CD4-positive, alpha-beta T cell treated with Interleukin-6 for 4 hours (primary cell): ENCODE measurements around the gene FOXB1.

Experiments
- DNase-seq: peaks from one replicate; pipeline ENCODE4 v3.0.0-alpha.2; 2020; ENCODE audit warnings: mixed read lengths

Gene FOXB1

GRCh38 chr15:60004009-60004845, at the start of gene FOXB1:
Gene FOXB1 (plus strand): TSS chr15:60004311. CDS start chr15:60004964, 653 bp downstream.
- DNase-seq, result peak; percentile 34

GRCh38 chr15:59958288-59958687, 45.8 kb upstream of the FOXB1 start:
- DNase-seq, result no peak

DNA sequence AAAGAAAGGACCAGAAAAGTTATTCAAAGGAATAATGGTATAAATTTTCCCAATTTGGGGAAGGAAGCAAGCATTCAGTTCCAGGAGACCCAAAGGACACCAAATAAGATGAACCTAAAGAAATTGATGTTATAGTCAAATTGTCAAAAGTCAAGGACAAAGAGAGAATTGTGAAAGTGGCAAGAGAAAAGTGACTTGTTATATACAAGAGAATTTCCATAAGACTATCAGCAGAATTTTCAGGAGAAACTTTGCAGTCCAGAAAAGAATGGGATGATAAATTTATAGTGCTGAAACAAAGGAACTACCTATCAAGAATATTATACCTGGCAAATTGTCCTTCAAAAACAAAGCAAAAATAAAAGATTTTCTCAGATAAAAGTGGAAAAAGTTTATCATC, 43.8 kb upstream of the FOXB1 start:
- DNase-seq, result no peak

DNA sequence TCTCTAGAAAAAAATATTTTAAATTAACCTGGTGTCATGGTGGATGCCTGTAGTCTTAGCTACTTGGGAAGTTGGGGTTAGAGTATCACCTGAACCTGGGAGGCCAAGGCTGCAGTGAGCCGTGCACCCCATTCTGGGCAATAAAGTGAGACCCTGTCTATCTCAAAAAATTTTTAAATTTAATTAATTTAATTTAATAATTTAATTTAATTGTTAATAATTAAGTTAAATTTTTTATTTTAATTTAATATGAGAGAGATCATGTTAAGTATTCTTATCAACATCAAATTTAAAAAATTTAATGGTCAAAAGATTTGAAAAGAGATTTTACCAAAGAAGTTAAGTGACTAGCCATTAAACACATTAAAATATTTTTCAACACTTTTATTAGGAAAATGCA, 40.8 kb upstream of the FOXB1 start:
- no peak for DNase-seq

- DNase-seq, result no peak
These were observed 40.2 kb upstream of the FOXB1 start for GRCh38 chr15:59963925-59964324.

GRCh38 chr15:59965741-59966140, 38.4 kb upstream of the FOXB1 start:
- DNase-seq, result no peak

DNA sequence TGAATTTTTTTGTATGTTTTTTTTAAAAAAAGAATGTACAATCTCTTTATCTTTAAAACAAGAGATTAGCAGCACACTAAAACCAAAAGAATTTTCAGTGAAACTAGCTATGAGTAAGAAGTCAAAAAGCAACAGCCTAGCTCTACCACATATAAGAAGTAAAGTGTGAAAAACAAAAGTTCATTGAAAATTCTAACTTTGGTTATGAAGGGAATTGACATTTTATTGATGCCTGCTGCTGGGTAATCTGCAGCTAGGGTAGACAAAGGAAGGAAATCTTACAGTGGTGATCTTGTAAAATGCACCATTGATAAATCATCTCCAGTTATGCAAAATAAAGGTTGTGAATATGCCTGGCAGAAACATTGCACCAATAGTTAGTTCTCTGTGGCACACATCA, 37.8 kb upstream of the FOXB1 start:
- no peak for DNase-seq

- no peak for DNase-seq
These were observed 35.8 kb upstream of the FOXB1 start for GRCh38 chr15:59968314-59968713.

DNA sequence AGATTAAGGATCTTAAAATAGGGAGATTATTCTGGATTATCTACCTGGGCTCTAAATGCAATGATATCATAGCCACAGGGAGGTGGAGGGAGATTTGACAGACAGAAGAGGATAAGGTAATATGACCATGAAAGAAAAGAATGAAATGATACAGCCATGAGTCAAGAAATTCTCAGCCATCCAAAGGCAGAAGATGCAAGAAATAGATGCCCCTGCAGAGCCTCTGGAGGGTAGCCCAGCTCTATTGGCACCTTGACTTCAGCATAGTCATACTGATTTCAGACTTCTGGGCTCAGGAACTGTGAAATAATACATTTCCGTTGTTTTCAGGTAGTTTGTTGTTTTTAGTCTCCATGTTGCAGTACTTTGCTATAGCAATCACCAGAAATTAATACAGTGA, 31.9 kb upstream of the FOXB1 start:
- DNase-seq, result no peak

DNA sequence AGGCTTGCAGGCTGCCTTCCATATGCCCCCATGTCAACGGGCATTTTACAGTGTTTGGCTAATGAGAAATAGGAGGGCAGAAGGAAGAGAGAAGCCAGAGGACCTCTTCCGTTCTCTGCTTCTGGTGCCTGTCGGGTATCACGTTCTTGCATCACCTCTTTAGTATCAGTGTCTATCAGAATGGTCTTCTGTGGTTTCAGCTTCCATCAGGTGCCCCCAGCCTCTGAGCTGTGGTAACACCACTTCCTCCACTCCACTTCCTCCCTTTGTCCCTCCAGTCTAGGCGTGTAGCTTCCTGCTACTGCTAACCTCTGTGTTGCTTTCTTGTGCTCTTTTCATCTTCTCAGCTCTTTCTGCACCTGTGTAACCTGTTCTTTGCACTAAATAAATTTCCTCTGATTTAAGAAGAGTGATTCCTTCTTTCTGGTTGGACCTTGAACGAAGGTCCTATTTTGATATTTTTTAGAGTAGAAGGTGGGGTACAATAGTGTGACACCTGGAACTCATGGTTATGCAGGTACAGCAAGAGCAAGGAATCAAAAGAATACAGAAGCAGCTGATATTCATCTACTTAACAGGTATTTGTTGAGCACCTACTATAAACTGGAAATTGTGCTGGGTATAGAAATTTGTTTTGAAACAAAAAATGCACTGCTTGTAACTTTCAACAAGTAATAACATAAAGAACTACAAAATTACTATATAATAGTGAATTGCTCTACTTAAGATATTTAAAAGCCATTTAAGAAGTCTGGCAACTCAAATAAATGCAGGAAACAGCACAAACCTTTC, 27.4 kb upstream of the FOXB1 start:
- DNase-seq, result peak; percentile 64

DNA sequence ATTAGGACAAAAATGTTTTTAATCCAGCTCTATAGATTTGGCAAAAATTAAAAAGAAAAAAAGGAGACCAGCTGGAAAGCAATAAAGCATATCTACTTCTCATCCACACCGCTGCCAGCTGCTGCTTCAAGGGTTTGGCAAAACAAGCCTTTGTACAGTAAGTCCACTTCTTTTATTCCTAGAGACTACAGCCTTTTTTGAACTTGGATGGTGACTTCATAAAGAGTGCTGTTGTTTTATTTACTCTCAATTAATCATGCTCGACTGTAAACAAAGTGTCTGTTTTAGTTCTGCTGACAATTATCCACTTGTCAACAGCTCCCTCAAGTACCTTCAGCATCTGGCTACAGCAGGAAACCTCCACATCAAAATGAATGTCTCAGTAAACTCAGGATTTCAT, 12.3 kb upstream of the FOXB1 start:
- DNase-seq, result no peak

GRCh38 chr15:59993041-59993750, 10.9 kb upstream of the FOXB1 start:
- no peak for DNase-seq

GRCh38 chr15:59993950-59994401, 10.1 kb upstream of the FOXB1 start:
- no peak for DNase-seq

GRCh38 chr15:59994526-59994887, 9.6 kb upstream of the FOXB1 start:
- no peak for DNase-seq

- no peak for DNase-seq
These were observed 9.1 kb upstream of the FOXB1 start for GRCh38 chr15:59994888-59995557.

DNA sequence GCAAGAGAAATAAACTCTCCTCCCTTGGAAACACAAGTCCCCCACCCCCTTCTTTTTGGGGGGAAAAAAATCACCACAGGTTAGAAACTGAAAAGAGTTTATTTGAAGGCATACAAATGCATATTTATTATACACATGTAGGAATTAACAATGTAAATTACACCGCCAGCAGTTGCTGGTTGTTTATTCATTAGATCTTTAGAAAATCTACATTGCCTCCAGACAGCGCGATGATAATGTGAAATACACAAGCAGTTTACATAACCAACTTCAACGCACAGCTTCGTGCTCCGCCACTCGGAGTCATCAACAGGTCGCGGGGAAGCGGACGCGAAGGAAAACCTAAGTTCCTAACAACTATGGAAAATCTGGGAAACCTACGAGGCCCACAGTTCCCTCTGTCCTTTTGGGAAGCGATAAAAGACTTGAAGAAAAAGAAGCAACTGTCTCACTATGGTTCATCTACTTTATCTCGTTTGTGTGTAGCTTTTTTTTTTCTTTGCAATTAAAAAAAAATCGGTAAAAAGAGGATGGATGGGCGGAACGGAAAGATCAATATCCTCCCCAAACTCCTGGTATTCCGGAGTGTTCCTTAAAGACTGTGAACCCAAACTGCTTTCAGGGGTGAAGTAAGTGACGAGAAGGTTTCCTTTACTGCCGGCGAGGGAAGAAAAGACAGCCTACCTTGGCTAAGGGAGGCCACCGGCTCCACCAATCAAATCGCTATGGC, 8.4 kb upstream of the FOXB1 start:
- DNase-seq, result no peak

GRCh38 chr15:59996298-59997041, 7.6 kb upstream of the FOXB1 start:
- no peak for DNase-seq

DNA sequence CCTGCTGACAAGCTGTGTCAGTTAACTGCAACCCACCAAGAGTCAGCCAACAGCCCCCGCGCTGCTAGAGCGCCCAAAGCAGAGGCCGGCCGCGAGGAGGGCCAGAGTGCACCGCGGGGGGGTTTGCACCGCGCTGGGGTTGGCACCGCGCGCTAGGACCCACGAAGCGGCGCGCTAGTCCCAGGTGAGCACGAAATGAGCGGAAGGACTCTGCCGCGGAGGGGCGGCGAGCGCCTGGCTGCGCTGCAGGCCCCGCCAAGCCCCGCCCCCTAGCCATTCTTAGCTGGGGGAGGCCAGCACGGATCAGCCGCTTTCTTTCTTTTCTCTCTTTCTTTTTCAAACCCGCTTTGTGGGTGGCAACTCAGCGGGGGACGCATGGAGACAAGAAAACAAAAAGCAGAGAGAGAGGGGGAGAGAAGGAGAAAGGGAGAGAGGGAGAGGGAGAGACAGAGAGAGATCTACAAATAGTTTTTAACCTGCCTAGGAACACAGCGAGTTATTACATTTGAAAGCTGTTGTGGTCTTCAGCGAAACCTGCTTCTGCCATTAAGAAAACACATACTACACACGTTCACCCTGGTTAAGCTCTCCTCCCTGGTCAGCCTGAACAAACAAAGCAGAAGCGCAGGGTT, 6.9 kb upstream of the FOXB1 start:
- DNase-seq, result peak; percentile 71

DNA sequence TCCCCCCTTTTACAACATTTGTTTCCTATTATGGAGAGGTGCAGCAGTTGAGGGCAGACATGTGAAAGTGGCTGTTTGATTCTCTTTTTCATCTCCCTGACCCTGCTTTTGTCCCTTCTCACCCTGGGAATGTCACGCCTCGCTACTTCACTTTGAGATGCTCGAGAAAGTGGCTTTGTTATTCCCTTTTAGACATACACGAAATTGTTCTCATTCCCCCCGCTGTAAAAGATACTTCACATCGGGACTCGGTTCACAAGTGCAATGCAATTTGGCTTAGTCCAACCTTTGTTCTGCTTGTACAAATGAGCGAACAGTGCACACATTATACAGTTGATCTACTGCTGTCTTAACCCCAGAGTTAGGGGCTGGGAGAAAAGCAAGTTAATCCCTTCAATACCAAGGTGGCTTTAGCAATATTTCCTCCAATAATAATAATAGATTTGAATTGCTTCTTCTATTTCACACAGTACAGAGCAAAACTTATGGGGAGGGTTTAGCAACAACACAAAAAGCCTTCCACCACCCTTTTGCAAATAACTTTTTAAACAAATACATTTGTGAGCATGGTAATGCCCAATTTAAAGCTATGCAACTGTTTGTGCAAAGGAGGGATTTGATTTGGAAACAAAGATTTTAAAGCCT, 5.7 kb upstream of the FOXB1 start:
- DNase-seq, result no peak

DNA sequence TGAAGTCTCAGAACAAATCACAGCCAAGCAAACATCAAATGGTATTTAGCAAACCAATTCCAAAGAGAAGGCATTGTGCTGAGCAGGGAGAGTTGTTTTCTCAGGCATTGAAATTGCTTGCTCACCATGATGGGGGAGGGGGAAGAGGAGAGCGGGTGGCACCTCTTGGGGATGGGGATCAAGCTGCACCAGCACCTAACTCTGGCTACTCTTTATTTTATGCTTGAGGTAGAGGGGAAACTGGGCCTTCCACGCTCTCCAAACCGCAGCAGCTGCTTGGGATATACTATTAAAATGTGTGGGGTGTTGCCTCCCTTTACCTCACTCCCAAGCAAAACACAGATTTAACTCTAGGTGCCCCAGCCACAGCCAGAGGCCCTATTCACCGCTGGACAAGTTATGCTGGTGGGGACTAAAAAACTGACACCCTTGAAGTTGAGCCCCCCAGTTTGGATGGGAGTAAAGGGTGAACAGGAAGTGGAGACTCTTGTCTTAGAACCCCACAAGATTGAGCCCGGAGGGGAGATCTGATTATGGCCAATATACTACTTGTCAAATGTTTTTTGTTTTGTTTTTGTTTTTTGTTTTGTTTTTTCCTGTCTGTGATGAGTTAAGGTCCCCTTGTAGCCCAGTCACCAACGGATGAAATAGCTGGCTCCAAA, 5.0 kb upstream of the FOXB1 start:
- no peak for DNase-seq
